GM12878 (cell line): ENCODE data around the gene ALX4. TPM values are rescaled to one million over a fixed set of nuclear protein-coding genes. Genes with fewer than 3 reads are reported as not detected.

ENCODE experiments used
- ATAC-seq: fragments of 200-7000 bp; cut with Tn5 transposase; 3 replicates; pipeline ENCODE4 v1.9.1; 2020; ENCODE audit warnings: mild to moderate bottlenecking, moderate library complexity
- BruUV-seq: library from RNA; stranded (reverse); fragments of 400-500 nt; replicated peaks from 2 replicates; lab custom pipeline; 2021; lab: Mats Ljungman, UMichigan
- CTCF ChIA-PET: fragments of 300-600 bp; sonication (Branson Sonifier 250); formaldehyde crosslinking; extraction: SDS; loops from one replicate; lab custom pipeline; 2021; ENCODE audit warnings: inconsistent platforms; lab: Yijun Ruan, JAX
- POLR2A ChIA-PET: fragments of 350-600 bp; formaldehyde crosslinking; extraction: SDS; loops from one replicate; lab custom pipeline; 2021; ENCODE audit warnings: inconsistent platforms; lab: Charles Lee
- RAD21 ChIA-PET: fragments of 300-600 bp; sonication (Branson Sonifier 250); formaldehyde crosslinking; loops from one replicate; lab custom pipeline; 2023; ENCODE audit warnings: antibody characterized with exemption; ENCODE audit not compliant: unreplicated experiment; lab: Charles Lee
- SMC1A ChIA-PET: fragments of 300-600 bp; sonication (Branson Sonifier 250); formaldehyde crosslinking; loops from one replicate; lab custom pipeline; 2023; ENCODE audit not compliant: unreplicated experiment, uncharacterized antibody; lab: Charles Lee
- DNase-seq: peaks from one replicate; pipeline ENCODE4 v3.0.0-alpha.2; 2011; ENCODE audit warnings: low read depth, low spot score
- FAIRE-seq: peaks from 3 replicates; lab custom pipeline; 2011; peaks lifted over from hg19 to GRCh38; lab: Jason Lieb, UNC
- H2AFZ ChIP-seq: 2 replicates; pipeline ENCODE4 v1.6.0; 2011; ENCODE audit warnings: low read depth, low read length, control low read depth; ENCODE audit not compliant: control insufficient read depth
- H3K27ac ChIP-seq: 2 replicates; pipeline ENCODE4 v1.5.1; 2011; ENCODE audit warnings: control low read depth; ENCODE audit not compliant: control insufficient read depth, insufficient read depth
- H3K27me3 ChIP-seq, 2 experiments: replicated peaks in 1 of 2; 2 replicates each; pipeline versions ENCODE4 v1.6.0 to v1.6.1; 2011; ENCODE audit warnings: low read length in 1 of 2; ENCODE audit not compliant: control insufficient read depth in 2 of 2, insufficient read depth in 2 of 2
- H3K36me3 ChIP-seq, 2 experiments: 2 replicates each; pipeline ENCODE4 v1.5.1; 2011; ENCODE audit warnings: low read length in 1 of 2; ENCODE audit not compliant: control insufficient read depth in 2 of 2, insufficient read depth in 2 of 2
- H3K4me1 ChIP-seq: 2 replicates; pipeline ENCODE4 v1.6.1; 2011; ENCODE audit warnings: mild to moderate bottlenecking, low read length, moderate library complexity, mixed read lengths; ENCODE audit not compliant: control insufficient read depth, insufficient read depth
- H3K4me2 ChIP-seq: 2 replicates; pipeline ENCODE4 v1.6.0; 2011; ENCODE audit warnings: control low read depth; ENCODE audit not compliant: control insufficient read depth, insufficient read depth
- H3K4me3 ChIP-seq: fragments of 200-600 bp; sonication (generic); 2 replicates; pipeline ENCODE4 v1.5.1; 2016
- H3K79me2 ChIP-seq: 2 replicates; pipeline ENCODE4 v1.6.0; 2011; ENCODE audit warnings: low read length; ENCODE audit not compliant: control insufficient read depth, insufficient read depth
- H3K9ac ChIP-seq: 2 replicates; pipeline ENCODE4 v1.8.0; 2011; ENCODE audit warnings: low read length, control low read depth, mixed read lengths; ENCODE audit not compliant: control insufficient read depth, insufficient read depth
- H3K9me3 ChIP-seq: replicated peaks from 3 replicates; pipeline ENCODE4 v1.5.1; 2011; ENCODE audit warnings: mild to moderate bottlenecking, low read length; ENCODE audit not compliant: control insufficient read depth, insufficient read depth
- H4K20me1 ChIP-seq: 2 replicates; pipeline ENCODE4 v1.6.0; 2011; ENCODE audit not compliant: control insufficient read depth, insufficient read depth
- EZH2 ChIP-seq: IDR thresholded peaks from 2 replicates; pipeline ENCODE4 v1.6.1; 2012; ENCODE audit warnings: low read depth, mild to moderate bottlenecking, control low read depth, inconsistent platforms, low read length, borderline replicate concordance; ENCODE audit not compliant: control insufficient read depth
- GATAD2B ChIP-seq: fragments of 450-650 bp; conservative IDR thresholded peaks from 2 replicates; pipeline ENCODE4 v1.6.1; 2017; ENCODE audit warnings: low read depth, mild to moderate bottlenecking, moderate library complexity
- HDAC6 ChIP-seq: fragments of 200-600 bp; sonication (generic); IDR thresholded peaks from one replicate; pipeline ENCODE4 v1.8.0; 2017; ENCODE audit warnings: antibody characterized with exemption; ENCODE audit not compliant: unreplicated experiment
- PAX5 ChIP-seq: IDR thresholded peaks from 2 replicates; pipeline ENCODE4 v1.6.1; 2011; ENCODE audit warnings: low read depth, low read length, borderline replicate concordance
- SUZ12 ChIP-seq: fragments of 200-600 bp; sonication (generic); IDR thresholded peaks from one replicate; pipeline ENCODE4 v1.6.1; 2018; ENCODE audit warnings: antibody characterized with exemption, mild to moderate bottlenecking; ENCODE audit not compliant: unreplicated experiment
- WGBS: methylation state at CpG from one replicate; pipeline ENCODE4 v1.1.6; 2016; ENCODE audit warnings: low lambda C conversion rate; ENCODE audit not compliant: insufficient replicate concordance, insufficient coverage; ENCODE audit errors: missing lambda C conversion rate; 5-methylcytosine and 5-hydroxymethylcytosine counted together
- in situ Hi-C: fragments of 300-500 bp; cut with MboI; formaldehyde crosslinking; loops from 9 replicates; pipeline ENCODE4 v1.14.3; 2018; ENCODE audit warnings: mixed read lengths
- intact Hi-C: fragments of 100-400 bp; cut with micrococcal nuclease; formaldehyde crosslinking; loops from one replicate; pipeline ENCODE4 v1.14.2; 2022; ENCODE audit not compliant: unreplicated experiment
- polyA plus RNA-seq, 11 experiments: library from polyadenylated mRNA; depleted of rRNA in 4 of 11; unstranded in 6 of 11; stranded (reverse) in 5 of 11; fragments of >200 nt; fragmentation: Nextera tagmentation in 4 of 11; fragmentation: Illumina TruSeq in 1 of 11; extraction: Ambion mirVana in 4 of 11; extraction: Trizol in 1 of 11; gene quantifications; 1 replicate in 1 of 11; 2 replicates in 10 of 11; pipeline versions ENCODE4 v1.2.1 to v1.2.3, GENCODE V29; 2011 to 2016; ENCODE audit warnings: inconsistent platforms in 2 of 11, missing spikeins in 2 of 11, low read depth in 1 of 11
- total RNA-seq, 4 experiments: library from RNA; depleted of rRNA in 3 of 4; stranded (reverse); fragments of >200 nt in 3 of 4; fragmentation: Illumina TruSeq in 1 of 4; extraction: Trizol in 1 of 4; gene quantifications; 2 replicates each; pipeline versions ENCODE4 v1.2.1 to v1.2.3, GENCODE V29; 2013 to 2021
- TF ChIP-seq, protein P1 (sequence below), 3 experiments: IDR thresholded peaks in 2 of 3; conservative IDR thresholded peaks in 1 of 3; 2 replicates each; pipeline ENCODE4 v1.5.1; 2011; ENCODE audit warnings: low read depth in 3 of 3, low read length in 3 of 3, mild to moderate bottlenecking in 3 of 3, control low read depth in 2 of 3, moderate library complexity in 2 of 3, inconsistent platforms in 1 of 3, mixed read lengths in 1 of 3; ENCODE audit not compliant: control insufficient read depth in 2 of 3, insufficient read depth in 1 of 3; ENCODE audit errors: extremely low read depth in 1 of 3

Gene ALX4
- total and polyA plus RNA-seq, 10 of the 15 experiments (the other 5 are each of a cell fraction or from before 2014, with no cell fraction given), result not detected

DNA sequence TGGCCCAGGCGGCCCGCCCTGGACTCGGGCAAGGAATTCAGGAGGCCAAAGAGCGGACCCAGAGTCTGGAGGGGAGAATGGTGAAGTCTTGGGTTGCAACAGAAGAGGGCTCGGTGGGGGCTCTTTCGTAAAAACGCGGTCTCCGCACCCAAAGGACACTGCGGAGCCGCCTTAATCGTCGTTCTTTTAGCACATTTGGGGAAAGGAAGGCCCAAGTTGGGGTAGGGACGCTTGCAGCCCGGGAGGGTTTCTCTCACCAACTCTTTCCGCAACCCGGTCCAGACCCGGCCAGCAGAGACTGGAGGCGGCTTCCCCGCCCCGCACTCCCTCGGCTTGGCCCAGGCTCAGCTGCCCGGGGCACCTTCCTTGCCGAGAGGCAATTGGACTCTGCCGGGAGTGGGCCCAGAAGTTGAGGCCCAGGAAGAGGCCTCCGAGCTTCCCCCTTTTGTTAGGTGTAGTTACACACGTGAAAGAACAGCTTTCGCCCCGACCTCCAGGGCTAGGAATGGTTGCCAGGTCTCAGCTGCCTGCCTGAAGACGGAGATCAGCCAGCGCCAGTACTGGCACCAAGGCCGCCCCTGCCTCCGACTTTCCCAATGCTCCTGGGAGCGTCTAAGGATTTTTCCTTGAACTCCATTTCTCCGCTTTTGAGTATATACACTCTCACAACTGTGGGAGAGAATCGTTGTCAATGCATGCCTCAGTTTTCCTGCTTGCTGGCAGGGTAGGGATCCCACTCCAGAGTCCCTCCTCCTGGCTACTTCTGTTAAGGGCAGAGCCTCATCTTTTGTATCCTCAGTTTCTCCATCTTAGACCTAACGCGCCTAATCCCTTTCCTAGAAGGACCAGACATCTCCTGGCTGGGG is 3.7 kb downstream of the ALX4 start:
- H3K36me3 ChIP-seq, result no peaks in the 10 kb centered on the region
- peak overlapping the region; percentile 82 for H3K4me2 ChIP-seq
- intact Hi-C loops (no loop called here), in situ Hi-C loops (no loop called here)
- TF ChIP-seq SUZ12 (peak; percentile 37), PAX5 (no peak), EZH2 (0 out of 2 replicates have a peak, but pooled peaks have one; percentile 60)
- CTCF ChIA-PET, result no interaction called here
- H3K4me1 ChIP-seq, result no peaks in the 10 kb centered on the region
- no peak overlapping the region for H3K9ac ChIP-seq
- no peak for FAIRE-seq
- H3K27ac ChIP-seq, result no peak overlapping the region
- POLR2A ChIA-PET, result no interaction called here
- no peaks in the 10 kb centered on the region for H3K79me2 ChIP-seq
- no peaks in the 10 kb centered on the region for H4K20me1 ChIP-seq
- H3K4me3 ChIP-seq, result peak overlapping the region; percentile 60; the same call in 1 of the 2 replicates
- peaks cover 31 to 32% of the 10 kb centered on the region in 2 experiments for H3K27me3 ChIP-seq
- WGBS, result 26% methylated on average over 34 of the region's 38 CpGs
- no peak overlapping the region for H2AFZ ChIP-seq
- RAD21 ChIA-PET, result no interaction called here
- DNase-seq, result no peak
- ATAC-seq, result peak; percentile 34
- no TSS peak for BruUV-seq
- no peaks in the 10 kb centered on the region for H3K9me3 ChIP-seq
- SMC1A ChIA-PET, result no interaction called here

DNA sequence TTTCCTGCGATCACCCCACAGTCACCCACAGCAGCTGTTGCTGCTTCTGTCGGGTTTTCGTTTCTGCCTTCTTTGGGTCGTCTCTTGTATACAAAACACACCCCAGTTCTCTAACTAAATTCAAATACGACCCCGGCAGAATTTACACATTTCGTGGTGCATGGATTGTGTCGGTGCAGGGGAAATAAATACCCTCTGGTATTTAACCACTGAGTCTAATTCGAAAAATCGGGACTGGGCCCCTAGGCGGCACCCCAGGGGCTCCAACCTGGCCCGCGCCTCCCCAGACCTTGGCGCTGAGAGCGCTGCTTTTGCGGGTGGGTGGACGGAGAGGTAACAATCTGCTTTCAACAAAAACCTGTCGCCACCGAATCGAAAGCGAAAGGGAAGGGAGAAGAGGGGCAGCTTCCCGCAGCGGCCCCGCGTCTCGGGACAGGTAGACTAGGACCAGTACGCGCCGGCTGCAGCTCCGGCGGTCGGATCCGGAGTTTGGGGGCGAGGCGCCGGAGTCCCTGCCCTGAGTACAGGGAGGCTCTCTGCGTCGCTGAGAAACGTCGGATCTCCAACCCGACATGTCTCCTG is 4.4 kb downstream of the ALX4 start:
- Histone ChIP-seq H3K4me3 (peak overlapping the region; percentile 60), H3K4me2 (peak overlapping the region; percentile 82), H3K79me2 (no peaks in the 10 kb centered on the region), H3K36me3 (no peaks in the 10 kb centered on the region), H3K4me1 (no peaks in the 10 kb centered on the region), H4K20me1 (no peaks in the 10 kb centered on the region), H3K27ac (no peak overlapping the region), H2AFZ (no peak overlapping the region), H3K27me3 (peaks cover 26 to 32% of the 10 kb centered on the region in 2 experiments), H3K9ac (no peak overlapping the region), H3K9me3 (no peaks in the 10 kb centered on the region)
- TF ChIP-seq SUZ12 (peak; percentile 54), HDAC6 (peak; percentile 34), GATAD2B (no peak)
- TF ChIP-seq, protein P1, sequence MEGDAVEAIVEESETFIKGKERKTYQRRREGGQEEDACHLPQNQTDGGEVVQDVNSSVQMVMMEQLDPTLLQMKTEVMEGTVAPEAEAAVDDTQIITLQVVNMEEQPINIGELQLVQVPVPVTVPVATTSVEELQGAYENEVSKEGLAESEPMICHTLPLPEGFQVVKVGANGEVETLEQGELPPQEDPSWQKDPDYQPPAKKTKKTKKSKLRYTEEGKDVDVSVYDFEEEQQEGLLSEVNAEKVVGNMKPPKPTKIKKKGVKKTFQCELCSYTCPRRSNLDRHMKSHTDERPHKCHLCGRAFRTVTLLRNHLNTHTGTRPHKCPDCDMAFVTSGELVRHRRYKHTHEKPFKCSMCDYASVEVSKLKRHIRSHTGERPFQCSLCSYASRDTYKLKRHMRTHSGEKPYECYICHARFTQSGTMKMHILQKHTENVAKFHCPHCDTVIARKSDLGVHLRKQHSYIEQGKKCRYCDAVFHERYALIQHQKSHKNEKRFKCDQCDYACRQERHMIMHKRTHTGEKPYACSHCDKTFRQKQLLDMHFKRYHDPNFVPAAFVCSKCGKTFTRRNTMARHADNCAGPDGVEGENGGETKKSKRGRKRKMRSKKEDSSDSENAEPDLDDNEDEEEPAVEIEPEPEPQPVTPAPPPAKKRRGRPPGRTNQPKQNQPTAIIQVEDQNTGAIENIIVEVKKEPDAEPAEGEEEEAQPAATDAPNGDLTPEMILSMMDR (IDR thresholded peaks at IDR 0.05 in 2 of 3, conservative IDR thresholded peaks at IDR 0.05 in 1 of 3; ENCODE audit: control insufficient read depth in 2 of 3, extremely low read depth in 1 of 3, insufficient read depth in 1 of 3, low read depth in 3 of 3, low read length in 3 of 3), result 0 out of 6 replicates have a peak, but pooled peaks of 1 of the 3 experiments have one; percentile 2
- FAIRE-seq, result no peak
- CTCF ChIA-PET, result no interaction called here
- ATAC-seq, result peak; percentile 68
- DNase-seq, result no peak
- 1% methylated on average over 37 of the region's 41 CpGs for WGBS
- RAD21 ChIA-PET, result no interaction called here
- intact Hi-C loops (no loop called here), in situ Hi-C loops (no loop called here)
- SMC1A ChIA-PET, result no interaction called here
- POLR2A ChIA-PET, result no interaction called here
- no TSS peak for BruUV-seq
